Trophoblast cell (in vitro differentiated cells and primary cell): ENCODE measurements around the gene XIST.
A peak's percentile ranks its signal among the peaks of the same experiment; 100 is the strongest.

Source experiments
- DNase-seq, 2 donors: peaks; one replicate each; pipeline ENCODE4 v3.0.0-alpha.2; 2016
- H2AFZ ChIP-seq: 2 replicates; pipeline ENCODE4 v1.6.1; 2013; ENCODE audit warnings: low read length, moderate library complexity, mild to moderate bottlenecking; ENCODE audit not compliant: insufficient read depth, poor library complexity
- H2AK5ac ChIP-seq: 2 replicates; pipeline ENCODE4 v1.6.1; 2013; ENCODE audit warnings: mild to moderate bottlenecking, low read length
- H2BK120ac ChIP-seq: 2 replicates; pipeline ENCODE4 v1.6.1; 2013; ENCODE audit warnings: low read length, mild to moderate bottlenecking, moderate library complexity; ENCODE audit not compliant: insufficient read depth, poor library complexity
- H2BK12ac ChIP-seq: 2 replicates; pipeline ENCODE4 v1.6.1; 2013; ENCODE audit warnings: mild to moderate bottlenecking, low read length, moderate library complexity
- H2BK5ac ChIP-seq: 2 replicates; pipeline ENCODE4 v1.6.1; 2013; ENCODE audit warnings: low read length, low read depth, moderate library complexity, mild to moderate bottlenecking; ENCODE audit not compliant: poor library complexity
- H3K14ac ChIP-seq: 2 replicates; pipeline ENCODE4 v1.6.1; 2013; ENCODE audit warnings: mild to moderate bottlenecking, low read length
- H3K18ac ChIP-seq: 2 replicates; pipeline ENCODE4 v1.6.1; 2013; ENCODE audit warnings: mild to moderate bottlenecking, low read length
- H3K23ac ChIP-seq: 2 replicates; pipeline ENCODE4 v1.6.1; 2013; ENCODE audit warnings: low read length
- H3K27ac ChIP-seq: 2 replicates; pipeline ENCODE4 v1.5.1; 2013; ENCODE audit warnings: low read depth, mild to moderate bottlenecking, inconsistent platforms, low read length, moderate library complexity
- H3K27me3 ChIP-seq: 2 replicates; pipeline ENCODE4 v1.6.1; 2013; ENCODE audit warnings: inconsistent platforms, mild to moderate bottlenecking, low read length, moderate library complexity; ENCODE audit not compliant: insufficient read depth
- H3K36me3 ChIP-seq, 2 experiments: 1 replicate in 1 of 2; 2 replicates in 1 of 2; pipeline ENCODE4 v1.6.1; 2013; ENCODE audit warnings: low read length in 2 of 2, mild to moderate bottlenecking in 2 of 2, moderate library complexity in 1 of 2; ENCODE audit not compliant: insufficient read depth in 2 of 2, control insufficient read depth in 1 of 2
- H3K4ac ChIP-seq: 2 replicates; pipeline ENCODE4 v1.6.1; 2013; ENCODE audit warnings: low read depth, mild to moderate bottlenecking, low read length, moderate library complexity
- H3K4me1 ChIP-seq, 2 experiments: 1 replicate in 1 of 2; 2 replicates in 1 of 2; pipeline ENCODE4 v1.6.1; 2013; ENCODE audit warnings: low read length in 2 of 2, mild to moderate bottlenecking in 2 of 2, moderate library complexity in 1 of 2; ENCODE audit not compliant: insufficient read depth in 2 of 2, control insufficient read depth in 1 of 2
- H3K4me2 ChIP-seq: 2 replicates; pipeline ENCODE4 v1.6.1; 2013; ENCODE audit warnings: inconsistent platforms, mild to moderate bottlenecking, low read length, moderate library complexity
- H3K4me3 ChIP-seq: 2 replicates; pipeline ENCODE4 v1.5.1; 2013; ENCODE audit warnings: mild to moderate bottlenecking, low read depth, low read length, inconsistent platforms
- H3K79me1 ChIP-seq: one replicate; pipeline ENCODE4 v1.6.1; 2013; ENCODE audit warnings: low read length
- H3K79me2 ChIP-seq: 2 replicates; pipeline ENCODE4 v1.6.1; 2013; ENCODE audit warnings: low read length, mild to moderate bottlenecking; ENCODE audit not compliant: control insufficient read depth, insufficient read depth, poor library complexity
- H3K9ac ChIP-seq: 2 replicates; pipeline ENCODE4 v1.6.1; 2013; ENCODE audit warnings: mild to moderate bottlenecking, low read length
- H3K9me3 ChIP-seq: 2 replicates; pipeline ENCODE4 v1.6.1; 2013; ENCODE audit warnings: low read depth, mild to moderate bottlenecking, control low read depth, inconsistent platforms, low read length; ENCODE audit not compliant: insufficient read depth
- H4K12ac ChIP-seq: 2 replicates; pipeline ENCODE4 v1.6.1; 2013; ENCODE audit warnings: low read depth, mild to moderate bottlenecking, low read length, moderate library complexity
- H4K8ac ChIP-seq: 2 replicates; pipeline ENCODE4 v1.6.1; 2013; ENCODE audit warnings: low read depth, mild to moderate bottlenecking, low read length, moderate library complexity
- H4K91ac ChIP-seq: one replicate; pipeline ENCODE4 v1.6.1; 2013; ENCODE audit warnings: low read depth, mild to moderate bottlenecking, low read length, moderate library complexity
- WGBS: extraction: QIAGEN DNeasy Blood & Tissue Kit; methylation state at CpG from one replicate; pipeline ENCODE4 v1.1.7; 2013; ENCODE audit warnings: missing lambda C conversion rate; ENCODE audit not compliant: insufficient read length, insufficient coverage; ENCODE audit errors: extremely low coverage; 5-methylcytosine and 5-hydroxymethylcytosine counted together

The XIST gene

DNA sequence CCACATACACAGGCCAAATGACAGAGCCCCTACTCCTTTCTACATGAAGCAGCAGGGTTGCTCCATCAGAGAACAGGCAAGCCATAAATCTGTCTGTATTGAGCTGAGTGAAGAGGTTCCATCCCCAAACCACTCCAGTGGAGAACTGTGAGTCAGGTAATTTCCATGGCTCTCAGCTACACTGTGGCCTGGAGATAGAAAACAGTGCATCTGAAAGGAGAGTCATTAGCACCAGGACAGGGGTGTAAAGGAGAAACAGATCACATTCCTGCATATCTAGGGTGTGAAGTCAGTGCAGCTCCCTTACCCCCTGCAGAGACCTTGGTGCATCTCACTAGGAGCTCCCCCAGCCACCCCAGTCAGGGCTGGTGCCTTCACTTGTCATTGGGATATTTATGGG lies 25.2 kb upstream of the XIST start:
- no peak overlapping the region for H2BK5ac ChIP-seq
- no peak overlapping the region for H3K23ac ChIP-seq
- no peaks in the 10 kb centered on the region for H3K36me3 ChIP-seq
- H3K4me1 ChIP-seq = peaks cover 6 to 11% of the 10 kb centered on the region in 2 experiments
- no peak overlapping the region for H2AFZ ChIP-seq
- peaks cover 5% of the 10 kb centered on the region for H3K79me1 ChIP-seq
- no peak overlapping the region for H3K18ac ChIP-seq
- no peaks in the 10 kb centered on the region for H3K79me2 ChIP-seq
- no peak for DNase-seq
- H2AK5ac ChIP-seq = no peak overlapping the region
- H3K9me3 ChIP-seq = no peaks in the 10 kb centered on the region
- no peak overlapping the region for H3K4ac ChIP-seq
- no peak overlapping the region for H2BK12ac ChIP-seq
- no peak overlapping the region for H2BK120ac ChIP-seq
- H3K4me3 ChIP-seq = no peak overlapping the region
- H4K91ac ChIP-seq = no peak overlapping the region
- no peak overlapping the region for H3K9ac ChIP-seq
- no peak overlapping the region for H3K14ac ChIP-seq
- H4K12ac ChIP-seq = no peak overlapping the region
- no peak overlapping the region for H3K4me2 ChIP-seq
- peak overlapping the region; percentile 82 for H3K27ac ChIP-seq
- H4K8ac ChIP-seq = no peak overlapping the region
- no peaks in the 10 kb centered on the region for H3K27me3 ChIP-seq

DNA sequence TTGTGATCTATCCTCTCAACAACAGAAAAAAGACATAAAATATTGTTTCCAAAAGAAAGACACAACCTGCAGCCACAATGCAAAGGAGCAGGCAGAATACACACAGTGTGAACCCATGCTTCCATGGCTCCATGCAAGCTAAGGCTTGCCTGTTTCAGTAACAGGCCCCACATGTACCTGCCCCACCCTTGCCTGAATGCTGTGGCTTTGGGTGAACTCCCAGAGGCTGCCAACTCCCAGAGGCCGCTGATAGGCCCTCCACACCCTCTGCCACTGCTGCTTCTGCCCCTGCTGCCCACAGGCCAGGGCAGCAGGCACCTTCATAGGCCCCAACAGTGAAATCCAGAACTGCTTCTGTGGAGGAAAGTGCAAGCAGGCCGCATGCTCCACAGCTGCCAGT lies 24.4 kb upstream of the XIST start:
- peaks cover 6 to 11% of the 10 kb centered on the region in 2 experiments for H3K4me1 ChIP-seq
- no peak overlapping the region for H3K9ac ChIP-seq

DNA sequence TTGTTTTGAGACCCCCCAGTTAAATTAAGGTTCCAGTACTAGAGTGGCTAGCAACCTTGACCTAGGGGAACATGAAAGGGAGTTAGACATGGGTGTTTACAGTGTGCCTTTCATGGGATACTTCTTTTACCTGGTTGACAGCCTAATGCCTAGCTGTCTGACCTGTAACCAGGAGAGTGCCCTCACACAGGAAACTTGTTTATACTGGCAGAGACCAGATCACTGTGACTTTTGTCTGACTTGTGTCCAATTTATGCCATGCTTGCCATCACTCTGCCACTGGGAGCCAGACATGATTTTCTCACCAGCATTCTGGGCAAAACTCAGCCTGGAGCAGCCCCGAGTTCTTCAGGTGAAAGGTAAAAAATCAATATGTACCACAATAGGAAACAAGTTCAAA lies 16.4 kb upstream of the XIST start:
- no peak overlapping the region for H3K18ac ChIP-seq
- no peak overlapping the region for H3K4me2 ChIP-seq
- H2BK120ac ChIP-seq = no peak overlapping the region
- H3K79me1 ChIP-seq = no peaks in the 10 kb centered on the region
- no peak overlapping the region for H3K4ac ChIP-seq
- no peaks in the 10 kb centered on the region for H3K27me3 ChIP-seq
- no peak overlapping the region for H3K27ac ChIP-seq
- H3K4me1 ChIP-seq = no peaks in the 10 kb centered on the region
- H2AFZ ChIP-seq = no peak overlapping the region
- H3K4me3 ChIP-seq = no peak overlapping the region
- H3K14ac ChIP-seq = no peak overlapping the region
- DNase-seq = no peak
- no peaks in the 10 kb centered on the region for H3K79me2 ChIP-seq
- no peaks in the 10 kb centered on the region for H3K36me3 ChIP-seq
- no peak overlapping the region for H4K8ac ChIP-seq
- H4K91ac ChIP-seq = no peak overlapping the region
- no peak overlapping the region for H3K9ac ChIP-seq
- H2AK5ac ChIP-seq = no peak overlapping the region
- no peak overlapping the region for H2BK12ac ChIP-seq
- H3K9me3 ChIP-seq = no peaks in the 10 kb centered on the region
- no peak overlapping the region for H2BK5ac ChIP-seq
- no CpG with 5 or more reads among the region's 1 CpG for WGBS
- H4K12ac ChIP-seq = no peak overlapping the region
- no peak overlapping the region for H3K23ac ChIP-seq

More for the DNA sequence above, 24.4 kb upstream of the XIST start:
- Histone ChIP-seq H4K12ac (peak overlapping the region; percentile 44), H3K4me3 (no peak overlapping the region), H3K79me1 (peaks cover 5% of the 10 kb centered on the region), H3K4me2 (no peak overlapping the region), H3K23ac (no peak overlapping the region), H3K36me3 (no peaks in the 10 kb centered on the region), H2AFZ (no peak overlapping the region), H4K8ac (peak overlapping the region; percentile 31), H3K9me3 (no peaks in the 10 kb centered on the region), H3K18ac (peak overlapping the region; percentile 54), H3K27me3 (no peaks in the 10 kb centered on the region), H3K14ac (peak overlapping the region; percentile 40), H2BK120ac (peak overlapping the region; percentile 40), H3K79me2 (no peaks in the 10 kb centered on the region), H4K91ac (peak overlapping the region; percentile 78), H2BK12ac (no peak overlapping the region), H2BK5ac (peak overlapping the region; percentile 46), H2AK5ac (no peak overlapping the region), H3K27ac (peak overlapping the region; percentile 82), H3K4ac (peak overlapping the region; percentile 35)
- WGBS = no CpG with 5 or more reads among the region's 2 CpGs
- DNase-seq = no peak

DNA sequence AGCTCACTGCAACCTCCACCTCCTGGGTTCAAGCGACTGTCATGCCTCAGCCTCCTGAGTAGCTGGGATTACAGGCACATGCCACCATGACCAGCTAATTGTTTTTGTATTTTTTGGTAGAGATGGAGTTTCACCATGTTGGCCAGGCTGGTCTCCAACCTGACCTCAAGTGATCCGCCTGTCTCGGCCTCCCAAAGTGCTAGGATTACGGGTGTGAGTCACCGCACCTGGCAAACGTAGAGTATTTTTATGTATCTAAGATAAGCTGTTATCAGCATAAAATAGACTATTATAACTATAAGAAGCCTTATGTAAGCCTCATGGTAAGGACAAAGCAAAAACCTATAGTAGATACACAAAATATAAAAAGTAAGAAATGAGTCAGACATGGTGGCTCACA lies 14.6 kb upstream of the XIST start:
- H3K79me2 ChIP-seq = no peaks in the 10 kb centered on the region
- no peak overlapping the region for H3K14ac ChIP-seq
- no peaks in the 10 kb centered on the region for H3K27me3 ChIP-seq
- H3K36me3 ChIP-seq = no peaks in the 10 kb centered on the region
- H4K12ac ChIP-seq = no peak overlapping the region
- no peaks in the 10 kb centered on the region for H3K9me3 ChIP-seq
- H3K79me1 ChIP-seq = no peaks in the 10 kb centered on the region
- H4K91ac ChIP-seq = no peak overlapping the region
- no peak overlapping the region for H3K27ac ChIP-seq
- no peak overlapping the region for H3K23ac ChIP-seq
- H2BK5ac ChIP-seq = no peak overlapping the region
- H3K18ac ChIP-seq = no peak overlapping the region
- no peak overlapping the region for H3K4me2 ChIP-seq
- no peak overlapping the region for H2BK120ac ChIP-seq
- DNase-seq = no peak
- no peak overlapping the region for H3K9ac ChIP-seq
- H3K4me3 ChIP-seq = no peak overlapping the region
- H3K4ac ChIP-seq = no peak overlapping the region
- H3K4me1 ChIP-seq = no peaks in the 10 kb centered on the region
- H2AFZ ChIP-seq = no peak overlapping the region
- no peak overlapping the region for H2AK5ac ChIP-seq
- no CpG with 5 or more reads among the region's 6 CpGs for WGBS
- no peak overlapping the region for H4K8ac ChIP-seq
- H2BK12ac ChIP-seq = no peak overlapping the region
